Activated CD4-positive, alpha-beta T cell treated with anti-CD3 and anti-CD28 coated beads for 24 hours (primary cell): Measurements from ENCODE around the gene BSG.
"Not testable (repeated sequence)": the region's sequence is repeated elsewhere in the genome, so short reads cannot be mapped to it uniquely, and the experiment has no call there.

ENCODE experiments used
- DNase-seq, 2 donors: peaks; one replicate each; pipeline ENCODE4 v3.0.0-alpha.2; 2020; ENCODE audit warnings: low read depth in 2 of 2

The BSG gene

DNA sequence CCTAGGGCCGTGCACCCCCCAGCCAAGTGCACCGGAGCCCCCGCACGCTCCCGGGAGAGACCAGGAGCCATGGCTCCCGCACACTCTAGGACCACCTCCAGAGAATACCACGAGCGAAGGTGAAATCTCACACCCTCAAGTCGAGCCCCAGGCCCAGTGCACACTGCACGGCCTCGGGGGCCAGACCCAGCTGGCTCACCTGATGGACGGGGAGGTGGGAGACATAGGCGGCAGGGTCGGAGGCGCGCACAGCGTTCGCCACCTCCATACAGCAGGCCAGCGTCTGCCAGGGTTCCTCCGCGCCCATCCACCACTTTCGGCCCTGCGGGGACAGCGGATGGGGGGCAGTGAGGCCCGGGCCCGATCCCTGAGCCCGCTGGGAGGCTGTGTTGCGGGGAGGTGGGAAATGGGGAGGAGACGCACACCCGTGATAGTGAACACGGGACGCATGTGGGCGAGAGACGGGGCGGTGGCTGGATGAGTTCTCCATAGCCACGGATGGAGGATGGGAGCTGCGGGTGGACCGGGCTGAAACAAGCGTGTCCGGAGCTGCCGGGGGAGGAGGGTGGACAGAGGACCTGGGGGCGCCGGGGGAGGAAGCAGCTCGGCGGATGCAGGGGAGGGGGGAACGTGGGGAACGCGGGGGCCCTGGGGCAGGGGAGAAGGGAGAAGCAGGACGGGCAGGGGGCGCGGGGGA is 47.9 kb downstream of the BSG start:
- DNase-seq = no peak

DNA sequence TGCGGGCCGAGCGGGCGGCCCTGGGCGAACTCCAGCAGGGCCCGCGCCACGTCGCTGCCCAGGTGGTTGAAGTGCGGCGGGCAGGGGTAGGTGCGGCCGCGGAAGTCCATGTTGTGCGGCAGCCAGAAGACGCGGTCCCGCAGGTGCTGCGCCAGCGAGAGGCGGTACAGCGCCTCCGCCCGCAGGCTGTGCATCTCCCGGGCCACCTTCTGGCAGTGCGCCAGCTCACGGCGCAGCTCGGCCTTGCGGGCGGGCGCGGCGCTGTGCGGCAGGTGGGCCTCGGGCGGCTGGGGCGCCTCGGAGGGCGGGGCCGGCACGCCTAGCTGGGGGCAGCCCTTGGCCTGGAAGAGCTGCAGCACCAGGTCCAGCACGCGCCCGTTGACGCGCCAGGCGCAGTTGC is 48.8 kb downstream of the BSG start:
- not testable (repeated sequence) for DNase-seq

DNA sequence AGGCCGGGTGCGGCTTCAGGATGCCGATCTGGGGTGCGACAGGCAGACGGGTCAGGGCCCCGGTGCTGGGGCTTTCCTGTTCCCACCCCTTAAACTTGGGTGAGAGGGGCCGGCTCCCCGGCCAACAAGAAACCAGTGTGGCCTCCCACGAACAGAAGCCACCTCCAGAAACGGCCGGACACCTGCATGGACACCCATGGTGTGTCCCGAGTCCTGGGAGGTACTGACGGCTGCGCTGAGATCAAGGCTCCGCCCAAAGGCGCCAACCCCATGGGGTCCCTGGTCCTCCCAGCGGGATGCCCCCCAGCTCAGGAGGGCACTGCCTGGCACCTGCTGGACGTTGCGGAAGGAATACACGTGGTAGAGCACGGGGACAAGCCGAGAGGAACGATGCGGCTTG is 49.4 kb downstream of the BSG start:
- no peak for DNase-seq

GRCh38 chr19:622666-623065 is 50.3 kb downstream of the BSG start:
- DNase-seq = no peak

GRCh38 chr19:623175-623916 is 51.0 kb downstream of the BSG start:
- DNase-seq = no peak

DNA sequence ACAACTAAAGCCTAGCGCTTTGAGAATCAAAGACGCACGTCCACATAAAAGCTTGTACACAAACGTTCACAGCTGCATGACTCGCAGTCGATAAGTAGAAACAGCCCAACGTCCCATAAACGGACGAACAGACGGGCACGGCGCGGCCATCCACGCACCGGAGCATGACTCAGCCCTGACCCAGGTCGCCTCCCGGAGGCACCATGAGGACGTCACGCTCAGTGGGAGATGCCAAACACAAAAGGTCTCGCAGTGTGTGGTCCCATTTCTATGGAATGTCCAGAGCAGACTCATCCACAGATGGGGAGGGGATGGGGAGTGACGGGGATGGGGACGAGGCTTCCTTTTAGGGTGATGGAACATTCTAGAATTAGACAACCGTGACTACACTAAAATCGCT is 51.6 kb downstream of the BSG start:
- DNase-seq = no peak

GRCh38 chr19:624433-625109 is 52.2 kb downstream of the BSG start:
- no peak for DNase-seq

DNA sequence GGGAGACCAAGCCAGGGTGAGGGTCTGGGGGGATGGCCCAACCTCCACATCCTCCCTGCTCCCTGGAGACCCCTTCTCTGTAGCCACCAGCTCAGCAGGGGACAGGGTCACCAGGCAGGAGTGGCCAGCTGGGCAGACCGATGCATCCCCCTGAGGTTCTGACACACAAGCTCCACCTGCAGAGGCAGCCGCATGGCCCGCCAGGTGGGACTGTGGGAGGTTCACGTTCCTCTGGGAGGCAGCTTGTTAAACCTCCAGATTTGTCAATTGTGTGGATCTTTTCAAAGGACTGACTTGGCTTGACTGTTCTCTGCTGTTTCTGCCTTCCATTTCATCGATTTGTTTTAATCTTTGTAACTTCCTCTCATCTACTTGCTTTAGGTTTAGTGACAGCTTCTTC is 52.9 kb downstream of the BSG start:
- DNase-seq = no peak

DNA sequence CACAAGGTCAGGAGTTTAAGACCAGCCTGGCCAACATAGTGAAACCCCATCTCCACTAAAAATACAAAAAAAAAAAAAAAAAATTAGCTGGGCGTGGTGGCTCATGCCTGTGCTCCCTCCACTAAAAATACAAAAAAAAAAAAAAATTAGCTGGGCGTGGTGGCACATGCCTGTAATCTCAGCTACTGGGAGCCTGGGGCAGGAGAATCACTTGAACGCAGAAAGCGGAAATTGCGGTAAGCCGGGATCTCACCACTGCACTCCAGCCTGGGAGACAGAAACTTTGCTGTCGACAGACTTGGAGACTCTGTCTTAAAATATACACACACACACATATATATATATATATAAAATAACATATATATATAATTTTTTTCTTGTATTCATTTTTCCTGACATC is 54.2 kb downstream of the BSG start:
- not testable (repeated sequence) for DNase-seq

DNA sequence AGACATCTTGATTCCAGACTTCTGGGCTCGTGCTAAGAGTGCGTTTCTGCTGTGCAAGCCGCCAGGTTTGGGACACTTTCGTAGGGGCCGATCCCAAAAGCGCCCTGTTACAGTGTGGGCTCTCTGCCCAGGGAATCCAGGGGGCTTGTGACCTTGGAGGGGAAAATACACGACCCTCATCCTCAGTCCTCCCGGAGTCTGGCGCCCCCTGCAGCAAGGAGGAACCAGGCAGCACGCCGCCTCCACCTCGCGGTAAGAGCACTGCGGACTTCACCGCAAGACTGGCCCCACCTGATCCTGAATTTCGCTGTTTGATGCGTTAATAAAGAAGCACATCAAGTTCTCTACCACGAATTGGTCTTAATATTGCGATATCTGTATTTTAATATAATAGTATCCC is 55.8 kb downstream of the BSG start:
- DNase-seq = no peak

- DNase-seq = not testable (repeated sequence)
Observed at GRCh38 chr19:629515-629914, 57.1 kb downstream of the BSG start.

- DNase-seq = no peak
Observed at GRCh38 chr19:629961-630714, 57.7 kb downstream of the BSG start.

- DNase-seq = peak in 1 of 2 donors; percentile 48
Observed at GRCh38 chr19:632579-633067, 60.2 kb downstream of the BSG start.
